Measurements from ENCODE around the gene CYSLTR2.

Gene CYSLTR2

GRCh38 chr13:48708764-48709163, 55.0 kb downstream of the CYSLTR2 start:
- DNase-seq, result no peak

DNA sequence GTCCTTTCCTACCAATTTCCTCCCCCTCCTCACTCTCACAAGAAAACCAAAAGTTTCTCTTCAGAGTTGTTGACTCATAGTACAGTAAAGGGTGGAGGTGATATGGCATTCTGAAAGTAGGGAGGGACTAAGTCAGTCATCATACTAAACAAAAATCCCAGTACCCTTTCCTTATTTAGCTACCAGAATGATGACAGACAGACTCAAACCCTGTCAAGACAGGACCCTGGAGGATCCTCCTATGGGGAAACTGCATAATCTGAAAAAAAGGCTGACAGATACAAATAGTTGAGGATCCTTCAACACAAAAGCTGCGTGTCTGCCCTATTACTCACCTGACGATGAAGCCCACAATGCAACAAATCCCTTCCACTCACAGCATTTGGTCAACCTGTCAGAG, 55.5 kb downstream of the CYSLTR2 start:
- no peak for DNase-seq

GRCh38 chr13:48710160-48710559, 56.4 kb downstream of the CYSLTR2 start:
- no peak for DNase-seq

DNA sequence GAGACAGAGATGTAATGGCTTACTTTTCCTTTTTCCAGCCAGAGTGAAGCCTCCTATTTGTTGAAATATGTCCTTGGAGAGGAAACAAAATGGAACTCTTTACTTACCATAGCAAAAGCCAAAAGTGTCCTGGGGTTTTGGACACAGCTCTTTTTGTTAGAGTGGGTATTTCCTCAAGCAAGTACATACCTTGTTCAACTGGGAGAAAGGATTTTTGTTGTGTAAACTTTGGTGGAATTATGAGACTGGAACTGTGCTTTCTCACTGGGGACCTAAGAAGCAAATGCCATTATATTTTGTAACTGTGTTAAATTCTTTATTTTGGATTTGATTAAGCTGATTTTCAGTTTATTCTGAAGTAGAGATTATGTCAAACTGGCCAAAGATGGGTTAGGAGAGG, 58.4 kb downstream of the CYSLTR2 start:
- no peak for DNase-seq

DNA sequence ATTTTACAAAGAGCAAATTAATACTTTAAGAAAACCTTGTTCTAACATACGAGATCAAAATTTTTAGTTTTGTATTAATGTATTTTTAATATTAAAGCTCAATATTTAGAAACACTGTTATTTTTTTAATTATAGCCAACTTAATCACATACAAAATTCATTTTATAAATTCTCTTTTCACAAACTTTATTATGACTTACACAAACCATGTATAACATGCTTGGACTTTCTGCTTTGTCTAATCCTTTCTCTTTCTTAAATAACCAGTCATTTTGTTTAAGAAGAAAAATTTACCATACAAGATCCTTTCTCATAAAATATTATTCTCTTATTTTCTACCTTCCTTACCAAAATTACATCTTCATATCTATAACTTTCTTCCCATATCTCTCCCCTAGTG, 62.2 kb downstream of the CYSLTR2 start:
- DNase-seq, result no peak

DNA sequence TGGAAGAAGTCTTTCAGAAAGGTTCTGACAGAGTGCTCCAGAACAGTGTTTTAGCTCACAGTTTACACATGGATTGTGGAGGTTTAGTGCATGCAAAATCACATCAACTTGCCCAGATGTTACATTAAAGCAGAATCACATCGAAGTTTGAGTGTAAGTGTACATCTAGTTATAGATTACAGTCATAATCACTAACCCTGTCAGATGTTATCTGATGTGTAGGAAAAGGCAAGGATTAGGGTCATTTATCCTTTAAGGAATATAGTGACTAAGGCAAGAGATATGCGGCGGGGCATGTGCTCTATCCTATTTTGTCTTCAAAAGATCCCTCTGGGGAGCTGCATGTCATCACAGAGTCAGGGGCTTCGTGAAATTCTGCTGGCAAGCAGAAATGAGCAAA, 66.9 kb downstream of the CYSLTR2 start:
- DNase-seq, result no peak

GRCh38 chr13:48723168-48723567, 69.4 kb downstream of the CYSLTR2 start:
- no peak for DNase-seq

DNA sequence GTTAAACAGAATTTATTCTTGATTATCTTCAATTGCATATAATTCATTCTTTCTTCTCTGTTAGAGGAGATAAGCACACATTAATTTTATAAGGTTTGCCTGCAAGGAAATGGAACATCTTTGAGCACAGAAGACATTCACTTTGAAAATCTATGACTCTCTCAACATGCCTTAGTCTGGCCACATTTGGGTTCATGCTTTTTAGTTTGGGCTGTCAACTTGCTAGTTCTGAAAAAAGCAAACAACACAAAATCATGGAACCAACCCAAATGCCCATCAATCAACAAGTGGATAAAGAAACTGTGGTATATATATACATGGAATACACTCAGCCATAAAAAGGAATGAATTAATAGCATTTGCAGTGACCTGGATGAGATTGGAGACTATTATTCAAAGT, 71.5 kb downstream of the CYSLTR2 start:
- DNase-seq, result no peak

DNA sequence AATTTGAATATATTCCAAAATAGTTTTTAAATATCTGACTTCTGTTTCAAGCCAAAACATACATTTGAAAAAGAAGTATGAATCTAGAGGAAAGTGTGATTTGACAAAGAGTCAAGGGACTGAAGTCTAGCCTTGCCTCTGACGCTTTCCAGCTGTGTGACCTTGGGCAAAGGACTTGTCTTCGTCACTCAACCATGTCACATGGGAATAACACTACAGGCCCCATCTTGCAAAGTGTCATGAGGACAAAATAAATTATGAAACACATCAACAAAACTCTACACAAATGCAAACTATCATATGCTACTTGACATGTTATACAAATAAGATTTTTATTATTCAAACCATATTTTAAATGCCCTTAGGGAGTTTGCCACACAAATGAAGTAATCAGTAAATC, 73.0 kb downstream of the CYSLTR2 start:
- no peak for DNase-seq

GRCh38 chr13:48727241-48728011, 73.7 kb downstream of the CYSLTR2 start:
- no peak for DNase-seq

DNA sequence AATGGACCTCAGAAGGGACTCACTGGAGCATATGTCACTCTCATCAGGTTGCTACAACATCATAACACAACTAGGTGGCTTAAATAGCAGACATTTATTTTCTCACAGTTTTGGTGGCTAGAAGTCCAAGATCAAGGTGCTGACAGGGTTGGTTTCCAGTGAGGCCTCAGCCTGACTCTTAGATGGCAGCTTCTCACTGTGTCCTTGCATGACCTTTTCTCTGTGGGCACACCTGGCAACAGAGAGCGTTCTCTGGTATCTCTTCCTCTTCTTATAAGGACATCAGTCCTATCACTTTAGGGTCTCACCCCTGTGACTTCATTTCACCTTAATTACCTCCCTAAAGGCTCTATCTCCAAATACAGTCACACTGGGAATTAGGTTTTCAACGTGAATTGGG, 74.5 kb downstream of the CYSLTR2 start:
- DNase-seq, result no peak

- no peak for DNase-seq
These were observed 75.1 kb downstream of the CYSLTR2 start for GRCh38 chr13:48728876-48729275.

DNA sequence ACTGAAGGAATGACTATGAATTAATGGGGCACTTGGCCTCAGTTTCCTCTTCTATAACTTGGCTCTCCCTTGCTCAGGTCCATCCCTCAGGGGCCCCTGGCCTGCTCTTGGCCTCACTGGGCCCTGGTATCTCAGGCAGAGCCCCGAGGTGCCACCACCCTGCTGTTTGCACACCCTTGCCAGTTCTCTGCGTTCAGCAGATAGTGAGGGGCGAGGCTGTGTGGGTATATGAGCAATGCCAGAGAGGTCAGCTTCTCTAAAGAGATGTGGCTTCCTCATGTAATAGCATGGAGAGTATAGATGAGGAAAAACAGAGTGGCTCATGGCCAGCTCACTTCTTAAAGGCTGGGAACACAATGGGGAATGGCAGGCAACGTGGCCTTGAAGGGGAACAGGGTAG, 76.1 kb downstream of the CYSLTR2 start:
- DNase-seq, result no peak

GRCh38 chr13:48731001-48731658, 77.4 kb downstream of the CYSLTR2 start:
- DNase-seq, result no peak

DNA sequence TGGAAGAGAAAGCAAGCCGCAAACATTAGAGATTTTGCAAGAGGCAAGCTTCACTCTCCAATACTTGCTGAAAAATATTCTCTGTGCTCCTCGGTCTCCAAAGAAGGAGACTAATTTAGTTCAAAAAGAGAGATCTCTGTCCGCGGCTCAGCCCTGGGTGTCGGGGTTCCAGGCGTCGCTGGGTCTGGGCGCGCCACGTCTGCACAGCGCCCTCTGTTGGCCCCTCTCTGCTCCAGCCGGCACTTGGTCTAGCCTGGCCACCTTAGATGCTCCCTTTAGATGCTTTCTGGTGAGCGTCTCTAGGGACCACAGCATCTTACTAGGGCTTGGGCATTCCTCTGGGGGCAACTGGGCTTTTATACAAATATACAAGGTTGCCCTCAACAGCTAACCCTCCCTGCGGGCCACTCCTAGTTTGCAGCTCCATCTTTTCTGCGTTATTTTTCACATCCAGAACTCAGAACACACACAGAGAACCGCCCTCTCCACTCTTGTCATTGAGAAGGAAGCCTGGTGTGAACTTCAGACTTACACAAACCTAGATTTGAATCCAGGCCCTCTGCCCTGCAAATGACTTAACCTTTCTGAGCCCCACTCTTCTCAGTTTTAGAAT, 78.3 kb downstream of the CYSLTR2 start:
- DNase-seq, result no peak

DNA sequence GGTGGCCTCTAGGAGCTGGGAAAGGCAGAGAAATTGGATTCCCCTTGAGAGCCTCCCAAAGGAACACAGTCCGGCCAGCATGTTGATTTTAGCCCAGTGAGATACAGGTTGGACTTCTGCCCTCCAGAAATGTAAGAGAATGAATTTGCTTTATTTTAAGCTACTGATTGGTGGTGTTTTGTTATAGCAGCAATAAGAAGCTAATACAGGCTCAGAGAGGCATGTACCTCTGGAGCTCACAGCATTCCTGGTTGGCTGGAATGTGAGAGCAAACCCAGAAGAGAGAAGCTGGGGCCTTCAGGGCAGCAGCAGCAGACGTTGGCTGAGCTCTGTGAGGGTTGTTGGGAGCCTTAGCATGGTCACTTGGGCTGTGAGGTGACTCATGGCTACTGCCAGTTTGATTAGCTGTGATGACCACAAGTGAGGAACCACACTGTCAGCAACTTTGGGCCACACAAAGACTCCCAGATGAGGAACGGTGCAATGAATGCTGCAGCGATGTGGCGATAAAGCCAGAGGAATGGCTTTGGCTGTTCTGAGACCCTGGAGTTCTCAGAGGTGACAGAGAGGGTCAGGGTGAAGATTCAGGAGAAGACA, 80.1 kb downstream of the CYSLTR2 start:
- no peak for DNase-seq

- no peak for DNase-seq
These were observed 81.8 kb downstream of the CYSLTR2 start for GRCh38 chr13:48735571-48735970.

DNA sequence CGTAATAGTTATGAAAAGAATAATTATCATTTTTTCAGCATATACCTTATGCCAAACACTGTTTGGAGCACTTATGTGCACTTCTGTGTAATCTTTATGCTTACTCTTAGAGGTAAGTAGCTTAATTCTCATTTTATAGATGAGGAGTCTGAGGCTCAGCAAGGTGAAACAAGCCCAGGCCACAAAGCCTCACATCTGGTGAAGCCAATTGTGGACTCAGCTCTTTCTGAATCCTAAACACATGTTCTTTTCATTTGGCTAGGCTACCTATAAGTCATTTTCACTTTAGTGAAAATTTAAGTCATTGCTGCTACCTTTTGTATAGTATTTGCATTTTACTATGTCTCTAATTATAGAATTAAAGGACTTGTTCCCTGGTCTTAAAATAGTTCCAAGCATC, 84.0 kb downstream of the CYSLTR2 start:
- no peak for DNase-seq

DNA sequence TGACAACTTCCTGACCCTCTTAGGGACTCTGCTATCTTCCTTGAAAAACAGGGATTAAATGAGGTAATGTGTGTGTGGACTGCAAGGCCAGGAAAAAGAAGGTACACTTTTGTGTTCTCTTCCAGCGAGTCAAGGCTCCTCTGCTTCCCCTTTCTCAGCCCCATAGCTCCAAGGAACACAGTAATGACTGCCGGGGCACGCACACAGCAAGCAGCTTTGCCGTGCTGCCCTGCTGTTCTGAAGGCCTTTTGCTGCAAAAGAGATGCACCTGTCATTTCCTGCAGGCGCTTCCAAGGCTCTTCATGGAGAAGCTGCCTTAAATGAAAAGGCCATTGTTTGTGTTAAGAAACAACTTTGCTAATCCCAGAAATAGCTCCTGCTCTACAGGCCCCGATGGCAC, 84.6 kb downstream of the CYSLTR2 start:
- DNase-seq, result no peak

DNA sequence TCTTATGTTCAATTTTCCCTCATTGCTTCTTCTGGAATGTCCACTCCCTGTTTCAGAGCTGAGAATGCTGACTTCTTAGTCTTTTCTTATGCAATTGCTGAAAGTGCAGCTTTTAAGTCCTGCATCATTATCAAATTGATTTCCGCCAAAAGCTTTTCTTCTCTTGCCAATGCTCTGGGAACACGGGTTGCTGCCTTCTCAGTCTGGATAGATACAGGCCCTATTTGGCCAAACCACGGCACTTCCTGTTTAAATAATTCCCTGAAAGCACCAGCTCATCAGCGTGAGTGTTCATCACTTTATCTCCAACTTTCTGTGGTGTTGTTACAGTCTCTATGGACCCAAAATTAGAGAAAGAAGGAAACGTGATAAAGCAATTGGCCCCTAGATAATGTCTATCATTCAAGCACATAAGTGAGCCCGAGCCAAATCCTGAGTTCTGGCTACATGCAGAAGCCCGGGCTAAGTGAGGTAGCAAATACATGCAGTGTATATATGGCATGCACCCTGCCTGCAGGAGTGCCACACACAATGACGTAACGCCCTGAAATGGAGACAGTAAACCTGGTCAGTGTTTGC, 85.7 kb downstream of the CYSLTR2 start:
- DNase-seq, result no peak

- no peak for DNase-seq
These were observed 87.6 kb downstream of the CYSLTR2 start for GRCh38 chr13:48741377-48741776.

DNA sequence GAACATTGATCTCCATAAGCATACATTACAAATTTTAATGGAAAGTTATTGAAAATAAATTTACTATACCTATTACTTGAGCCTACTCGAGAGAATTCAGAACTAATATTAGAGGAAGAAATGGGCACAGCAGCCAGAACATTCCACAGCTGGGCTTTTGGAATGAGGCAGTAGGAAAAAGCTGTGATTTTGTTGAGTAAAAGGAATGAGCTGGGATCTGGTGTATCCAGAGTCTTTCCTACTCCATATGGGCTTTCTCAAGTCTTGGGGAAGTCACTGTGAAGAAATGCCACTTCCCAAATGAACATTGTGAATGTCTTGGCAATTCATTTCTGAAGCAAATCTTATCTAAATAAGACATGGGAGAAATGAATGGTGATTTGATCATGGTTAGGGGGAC, 93.1 kb downstream of the CYSLTR2 start:
- no peak for DNase-seq

DNA sequence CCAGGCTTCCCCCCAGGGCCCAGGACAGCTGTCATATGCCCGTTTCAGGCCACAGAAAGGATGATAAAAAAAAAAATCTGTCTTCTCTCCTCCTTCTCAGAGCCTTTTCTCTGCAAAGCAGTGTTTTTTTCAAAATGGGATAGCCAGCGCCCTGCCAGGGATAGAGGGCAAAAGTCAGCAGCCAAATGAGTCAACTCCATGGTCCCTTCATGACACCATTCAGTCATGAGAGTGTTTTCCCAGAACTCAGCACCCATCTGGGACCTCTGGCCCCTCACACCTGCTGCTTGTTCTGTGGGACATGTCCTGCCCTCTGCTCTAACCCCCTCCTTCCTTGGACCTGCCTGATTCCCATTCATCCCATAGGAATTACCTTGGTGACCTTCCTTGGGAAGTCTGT, 95.0 kb downstream of the CYSLTR2 start:
- no peak for DNase-seq

- DNase-seq, result no peak
These were observed 95.4 kb downstream of the CYSLTR2 start for GRCh38 chr13:48749144-48749543.
